Hematopoietic multipotent progenitor cell treated with erythropoietin and hydrocortisone succinate and interleukin-3 and kit ligand, for 8 days (in vitro differentiated cells): ENCODE results near the gene NEDD8.

Experiments used
- DNase-seq: peaks from one replicate; pipeline ENCODE4 v3.0.0-alpha.2; 2015

NEDD8 gene

DNA sequence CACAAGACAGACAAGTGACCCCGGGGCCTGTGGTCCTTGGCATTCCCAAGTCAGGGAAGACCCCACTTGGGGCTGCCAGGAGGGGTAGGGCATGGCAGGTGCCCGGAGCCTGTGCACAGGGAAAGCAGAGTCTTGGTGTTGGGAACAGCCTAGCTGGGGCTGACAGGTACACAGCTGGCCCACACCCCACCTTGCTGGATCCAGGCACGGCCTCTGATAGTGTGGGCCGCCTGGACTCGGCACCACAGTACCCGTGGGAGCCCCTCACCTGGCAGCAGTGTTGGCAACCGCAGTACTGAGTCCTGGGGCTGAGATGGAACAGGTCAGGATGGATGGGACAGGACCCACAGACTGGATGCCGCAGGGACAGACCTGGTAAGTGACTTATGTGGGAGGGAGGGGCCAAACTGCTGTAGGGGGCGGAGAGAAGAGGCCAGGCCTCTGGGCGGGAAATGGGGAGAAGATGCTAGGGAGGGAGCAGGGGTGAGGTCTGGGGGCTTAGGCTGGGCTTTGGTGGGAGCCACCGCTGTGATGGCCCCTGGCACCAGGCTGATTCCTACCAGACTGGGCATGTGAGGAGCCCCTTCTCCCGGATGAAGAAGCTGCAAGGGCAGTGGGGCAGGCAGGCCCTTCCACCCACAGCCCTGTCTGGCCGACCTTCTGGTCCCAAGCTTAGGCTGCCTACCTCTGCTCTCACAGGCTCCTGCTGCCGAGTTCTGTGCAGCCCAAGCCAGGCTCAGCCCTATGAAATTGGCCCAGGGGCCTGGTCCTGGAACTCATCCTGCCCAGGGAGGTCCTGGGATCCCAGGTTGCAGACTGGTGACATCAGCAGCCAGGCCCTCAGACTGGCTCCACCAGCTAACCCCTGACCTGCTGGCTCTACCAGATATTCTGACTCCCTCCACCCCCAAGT lies 30.9 kb upstream of the NEDD8 start, which contains the start of gene TGM1:
Gene TGM1, minus strand, starts transcription at position 357 of the 913 bp plus-strand sequence. CDS start 825 bp downstream, outside the sequence.
- no peak for DNase-seq

DNA sequence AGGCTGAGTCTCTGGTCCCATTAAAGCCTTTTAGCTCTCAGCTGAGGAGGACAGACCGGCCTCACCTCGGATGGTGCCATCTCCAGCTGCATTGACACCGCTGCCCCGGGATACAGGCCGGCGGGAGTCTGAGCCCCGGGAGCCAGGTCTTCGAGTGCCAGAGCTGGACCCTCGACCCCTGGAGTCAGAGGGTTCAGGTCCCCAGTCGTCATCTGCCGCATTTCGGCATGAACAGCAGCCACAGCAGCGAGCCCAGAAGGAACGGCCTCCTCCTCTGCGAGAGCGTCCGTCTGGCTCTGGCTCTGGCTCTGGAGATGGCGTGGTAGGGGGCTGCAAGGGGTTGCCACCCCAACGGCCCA lies 29.8 kb upstream of the NEDD8 start:
- DNase-seq = no peak

DNA sequence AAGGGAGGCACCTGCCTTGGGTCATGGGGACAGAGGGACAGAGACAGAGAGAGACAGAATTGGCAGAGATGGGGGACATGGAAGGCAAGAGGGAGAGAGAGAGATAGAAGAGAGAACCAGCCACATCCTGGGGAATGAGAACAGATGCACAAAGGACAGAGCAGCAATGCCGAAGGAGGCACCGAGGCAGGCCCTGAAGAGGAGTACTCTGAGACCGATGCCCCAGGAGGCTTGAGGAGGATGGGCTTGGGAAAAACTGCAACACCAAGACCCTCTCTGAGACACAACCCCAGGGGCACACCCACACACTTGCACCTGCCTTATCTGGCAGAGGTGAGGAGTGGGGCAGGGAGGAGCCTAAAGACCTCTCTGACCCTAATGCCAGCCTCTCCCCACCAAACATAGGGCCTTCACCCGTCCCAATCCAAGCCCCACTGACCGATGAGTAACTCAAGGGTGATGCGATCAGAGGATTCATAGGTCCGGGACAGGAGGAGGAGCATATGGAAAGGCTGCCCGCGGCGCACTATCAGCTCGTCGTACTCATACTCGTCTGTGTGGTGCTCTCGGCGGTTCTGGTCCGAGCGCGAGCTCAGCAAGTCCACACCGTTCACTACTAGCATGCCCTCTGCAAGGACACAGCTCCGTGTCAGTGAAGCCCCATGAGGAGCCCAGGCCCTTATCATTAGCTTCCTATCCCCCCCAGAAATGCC lies 29.2 kb upstream of the NEDD8 start:
- DNase-seq = no peak

DNA sequence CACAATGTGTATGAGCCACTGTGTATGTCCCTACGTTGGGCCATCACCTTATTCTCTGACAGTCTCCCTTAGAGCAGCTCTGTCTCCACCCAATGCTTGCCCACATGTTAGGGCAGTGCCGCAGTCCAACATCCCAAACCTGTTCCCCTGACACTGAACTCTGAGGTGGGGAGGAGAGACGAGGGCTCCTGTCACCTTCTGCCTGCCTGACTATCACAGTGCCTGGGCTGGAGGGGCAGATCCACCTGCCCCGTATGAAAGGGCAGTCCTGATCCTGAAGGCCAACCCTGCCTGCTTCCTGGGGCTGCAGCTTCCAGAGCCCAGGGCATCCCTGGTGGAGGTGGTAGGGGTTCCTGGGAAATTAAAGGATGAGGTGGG lies 28.6 kb upstream of the NEDD8 start:
- no peak for DNase-seq

DNA sequence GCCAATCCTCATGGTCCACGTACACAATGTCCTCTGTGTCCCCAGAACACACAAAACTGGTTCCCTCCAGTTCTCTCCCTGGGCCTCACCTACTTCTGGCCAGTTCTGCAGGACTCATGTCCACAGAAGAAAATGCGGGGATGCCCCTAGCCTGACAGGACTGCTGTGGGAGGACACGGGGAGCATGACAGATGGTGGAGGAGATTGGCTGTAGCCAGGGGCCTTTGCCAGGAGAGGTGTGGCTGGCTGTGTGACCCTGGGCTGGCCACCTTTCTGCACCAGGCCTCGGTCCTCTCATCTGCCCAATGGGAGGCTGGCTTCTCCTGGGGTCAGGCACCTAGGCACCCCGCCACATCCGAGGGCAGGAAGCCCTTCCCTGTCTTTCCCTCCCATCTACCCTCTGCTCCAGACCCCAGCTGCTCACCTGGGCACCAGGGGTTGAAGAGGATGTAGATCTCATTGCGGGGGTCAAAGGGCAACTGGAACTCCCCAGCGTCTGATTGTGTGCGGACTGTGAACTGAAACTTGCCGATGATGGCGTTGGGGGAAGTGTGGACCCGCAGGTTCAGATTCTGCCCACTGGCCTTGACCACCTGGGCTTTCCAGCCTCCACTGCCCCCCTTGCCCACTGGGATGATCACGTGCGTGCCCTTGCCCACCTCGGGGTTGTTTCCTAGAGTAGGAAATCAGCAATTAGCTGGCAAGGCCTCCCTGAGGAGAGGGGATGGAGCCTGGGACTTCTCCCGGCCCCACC lies 28.0 kb upstream of the NEDD8 start:
- DNase-seq = no peak

- DNase-seq = no peak
These were observed 27.3 kb upstream of the NEDD8 start for GRCh38 chr14:24259282-24260025.

GRCh38 chr14:24258548-24259265 lies 26.5 kb upstream of the NEDD8 start:
- no peak for DNase-seq

DNA sequence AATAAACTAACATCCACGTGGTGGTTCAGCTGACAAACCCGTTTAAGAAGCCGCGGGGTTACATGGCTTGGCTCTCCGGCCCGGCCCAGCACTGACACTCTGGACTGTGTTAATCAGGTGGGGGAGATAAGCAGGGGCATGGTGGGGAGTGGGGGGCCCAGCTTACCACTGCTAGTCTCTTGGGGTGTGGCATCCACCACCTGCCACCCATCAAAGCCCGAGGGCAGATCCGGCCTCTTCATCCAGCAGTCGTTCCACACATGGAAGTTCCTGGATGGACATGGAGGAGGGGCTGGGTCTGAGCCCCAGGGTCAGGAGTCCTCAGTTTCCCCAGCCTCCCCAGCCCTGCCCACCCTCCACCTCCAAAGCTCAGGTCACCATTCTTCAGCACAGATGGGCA lies 26.0 kb upstream of the NEDD8 start:
- DNase-seq = no peak

DNA sequence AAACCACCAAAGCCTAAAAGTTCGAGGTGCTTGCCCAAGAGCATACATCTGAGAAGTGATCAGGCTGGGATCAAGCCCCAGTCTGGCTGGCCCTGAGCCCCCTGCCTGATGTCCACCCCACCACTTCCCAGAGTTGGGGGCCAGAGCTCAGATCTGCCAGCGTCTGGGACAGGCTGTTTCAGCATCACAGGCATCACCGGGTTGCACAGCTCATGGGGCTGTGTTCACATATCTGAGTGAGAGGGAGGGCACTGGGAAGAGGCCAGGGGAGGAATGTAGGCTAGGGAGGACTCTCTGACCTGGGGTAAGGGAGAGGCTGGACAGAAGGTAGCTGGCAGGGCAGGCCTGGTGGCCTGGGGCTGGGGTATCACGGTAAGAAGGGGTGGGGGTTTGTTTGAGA lies 24.8 kb upstream of the NEDD8 start:
- no peak for DNase-seq

GRCh38 chr14:24255931-24256711 lies 24.0 kb upstream of the NEDD8 start:
- DNase-seq = peak; percentile 91

DNA sequence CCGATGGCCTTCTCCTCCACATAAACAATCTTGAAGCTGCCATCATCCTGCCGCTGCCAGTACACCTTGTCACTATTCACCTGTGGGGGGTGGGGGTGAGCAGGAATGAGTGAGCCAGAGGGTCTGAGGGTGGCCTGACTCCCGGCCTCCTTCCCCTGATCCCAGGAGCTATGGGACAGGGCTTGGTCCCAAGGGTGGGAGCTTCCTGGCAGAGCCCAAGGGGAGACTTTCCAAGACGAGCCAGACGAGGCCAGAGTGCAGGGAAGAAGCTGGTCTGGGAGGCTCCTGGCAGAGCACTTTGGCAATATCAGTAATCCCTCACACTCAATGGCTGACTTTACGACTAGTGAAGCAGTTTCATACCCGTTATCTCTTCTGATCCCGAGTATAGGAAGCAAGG lies 23.3 kb upstream of the NEDD8 start:
- DNase-seq = no peak

GRCh38 chr14:24254630-24255392 lies 22.6 kb upstream of the NEDD8 start:
- no peak for DNase-seq

GRCh38 chr14:24253936-24254335 lies 21.8 kb upstream of the NEDD8 start:
- DNase-seq = no peak

DNA sequence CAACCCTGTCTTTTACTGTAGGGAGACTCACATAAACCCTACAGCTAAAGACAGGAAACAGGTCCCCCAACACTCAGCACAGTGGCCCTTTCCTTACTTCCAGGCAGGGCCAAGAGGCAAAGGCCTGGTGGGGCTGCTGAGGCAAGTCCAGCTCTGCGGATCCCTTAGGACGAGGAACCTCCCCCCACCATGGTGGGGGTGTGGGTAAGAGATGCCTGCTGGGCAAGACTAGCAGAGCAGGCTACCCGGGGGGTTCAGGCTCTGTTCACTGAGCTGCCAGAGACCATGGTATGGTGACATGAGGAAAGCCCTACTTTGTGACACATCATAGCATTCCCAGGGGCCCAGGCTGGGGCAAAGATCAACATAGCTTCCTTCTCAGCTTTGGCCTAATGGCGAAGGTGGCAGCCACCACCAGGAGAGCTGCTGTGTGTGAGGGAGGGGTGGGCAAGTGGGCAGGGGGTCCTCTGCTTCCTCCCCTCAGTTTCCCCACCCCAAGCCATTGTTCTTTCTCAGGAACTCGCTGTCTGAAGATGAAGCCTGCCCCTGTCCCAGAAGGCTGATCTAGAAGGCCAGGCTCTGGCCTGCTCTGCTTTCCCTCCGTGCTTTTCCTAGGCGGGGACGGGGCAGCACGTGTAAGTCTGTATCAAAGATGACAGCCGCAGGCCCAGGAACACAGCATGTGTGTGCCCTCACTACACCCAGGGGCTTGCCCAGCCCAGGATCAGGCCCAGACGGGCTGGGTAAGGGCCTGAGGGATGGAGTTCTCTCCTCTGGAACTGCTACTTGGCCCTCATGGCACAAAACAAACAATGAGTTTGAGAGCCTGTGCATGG lies 20.3 kb upstream of the NEDD8 start:
- no peak for DNase-seq

- DNase-seq = no peak
These were observed 19.7 kb upstream of the NEDD8 start for GRCh38 chr14:24251880-24252288.

- no peak for DNase-seq
These were observed 18.2 kb upstream of the NEDD8 start for GRCh38 chr14:24250354-24250753.

DNA sequence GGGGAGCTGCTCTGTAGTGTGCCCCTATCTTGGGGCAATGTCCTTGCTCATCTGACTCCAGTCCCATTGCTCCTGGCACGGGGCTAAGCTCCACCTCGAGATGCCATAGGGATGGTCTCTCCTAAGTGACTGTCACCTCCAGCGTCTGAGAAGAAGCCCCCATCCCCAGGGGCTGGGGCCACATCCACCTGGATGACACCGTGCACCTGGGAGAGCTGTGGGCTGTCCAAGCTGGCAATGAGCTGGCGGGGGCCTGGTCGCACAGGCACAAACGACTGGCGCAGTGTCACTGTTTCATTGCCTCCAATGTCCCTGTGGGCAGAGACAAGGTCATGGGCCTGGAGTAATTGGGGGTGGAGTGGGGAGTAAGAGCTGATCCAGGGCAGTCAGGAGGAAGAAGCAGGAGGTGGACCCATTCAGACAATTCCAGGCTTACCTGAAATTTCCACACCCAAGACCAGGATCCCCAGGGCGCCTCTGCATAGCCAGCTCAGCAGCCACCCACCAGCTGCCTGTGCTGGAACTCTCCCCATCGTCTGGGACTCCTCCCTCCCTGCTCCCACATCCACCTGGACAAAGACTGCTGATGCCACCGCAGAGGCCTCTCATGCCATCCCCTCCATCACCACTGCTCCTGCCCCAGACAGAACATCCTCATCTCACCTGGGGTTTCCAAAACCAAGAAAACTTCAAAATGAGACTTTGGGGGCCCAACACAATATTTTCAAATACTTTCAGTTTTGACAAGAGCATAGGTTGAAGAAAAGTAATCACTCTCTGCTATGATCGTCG lies 17.3 kb upstream of the NEDD8 start:
- no peak for DNase-seq

DNA sequence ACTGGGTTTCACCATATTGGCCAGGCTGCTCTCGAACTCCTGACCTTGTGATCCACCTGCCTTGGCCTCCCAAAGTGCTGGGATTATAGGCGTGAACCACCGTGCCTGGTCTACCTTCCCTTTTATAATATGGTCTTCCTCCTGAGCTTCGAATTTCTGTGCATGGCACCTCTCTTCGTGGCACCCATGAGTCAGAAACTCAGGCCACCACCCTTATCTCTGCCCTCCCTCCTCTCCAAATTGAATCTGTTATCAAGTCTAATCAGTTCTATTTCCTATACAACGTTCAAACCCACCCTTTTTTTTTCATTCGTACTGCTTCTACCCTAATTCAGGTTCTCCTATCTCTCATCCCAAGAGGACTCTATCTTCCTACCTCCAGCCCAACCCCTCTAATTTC lies 15.3 kb upstream of the NEDD8 start:
- peak; percentile 69 for DNase-seq

DNA sequence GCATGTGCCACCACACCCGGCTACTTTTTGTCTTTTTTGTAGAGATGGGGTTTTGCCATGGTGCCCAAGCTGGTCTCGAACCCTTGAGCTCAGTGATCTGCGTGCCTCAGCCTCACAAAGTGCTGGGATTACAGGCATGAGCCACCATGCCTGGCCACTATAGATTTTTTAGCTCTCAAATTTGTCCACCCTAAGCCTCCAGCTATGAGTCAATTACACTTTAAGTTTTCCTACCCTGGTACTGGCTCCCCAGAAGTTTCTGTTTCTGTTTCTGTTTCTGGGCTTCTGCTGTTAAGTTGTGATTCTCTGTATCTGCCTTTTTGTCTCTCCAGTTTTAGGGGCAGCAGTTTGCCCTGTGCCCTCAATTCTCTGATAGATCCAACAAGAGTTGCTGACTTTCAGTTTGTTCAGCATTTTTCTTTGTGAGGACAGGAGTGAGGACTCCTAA lies 14.6 kb upstream of the NEDD8 start:
- peak; percentile 22 for DNase-seq
